K562 (cell line): ENCODE data around the gene CCNY. TPM values are rescaled to one million over a fixed set of nuclear protein-coding genes. Genes with fewer than 3 reads are reported as not detected.

Source experiments
- BACH1 ChIP-seq: fragments of 200-800 bp; sonication (Bioruptor generic); IDR thresholded peaks from 2 replicates; pipeline ENCODE4 v1.6.1; 2016; ENCODE audit warnings: missing genetic modification characterization, missing compliant biosample characterization
- ELF4 ChIP-seq: fragments of 450-650 bp; formaldehyde crosslinking; IDR thresholded peaks from 2 replicates; pipeline ENCODE4 v1.4.0; 2022; ENCODE audit warnings: missing genetic modification characterization
- HEY1 ChIP-seq: fragments of 250-450 bp; sonication (Bioruptor Pico); IDR thresholded peaks from 2 replicates; pipeline ENCODE4 v1.5.0; 2020; ENCODE audit warnings: mild to moderate bottlenecking, moderate library complexity, borderline replicate concordance
- HNRNPLL ChIP-seq: fragments of 200-400 bp; formaldehyde crosslinking; IDR thresholded peaks from 2 replicates; pipeline ENCODE4 v1.6.1; 2017; ENCODE audit warnings: low read length, low read depth, mild to moderate bottlenecking; ENCODE audit not compliant: poor library complexity, severe bottlenecking
- JUN ChIP-seq, 2 experiments: sonication (generic) in 1 of 2; formaldehyde crosslinking in 1 of 2; IDR thresholded peaks; 2 replicates each; pipeline versions ENCODE4 v1.6.1 to v1.8.0; 2012 to 2022; ENCODE audit warnings: borderline replicate concordance in 2 of 2, mild to moderate bottlenecking in 2 of 2, improper control_type of control experiment in 1 of 2, low read depth in 1 of 2, low read length in 1 of 2, missing genetic modification reagents in 1 of 2
- JUNB ChIP-seq: fragments of 450-650 bp; formaldehyde crosslinking; conservative IDR thresholded peaks from 2 replicates; pipeline ENCODE4 v1.4.0; 2020; ENCODE audit warnings: mild to moderate bottlenecking
- KDM1A ChIP-seq, 2 experiments: fragments of 450-650 bp; IDR thresholded peaks; 2 replicates each; pipeline ENCODE4 v1.6.1; 2016; ENCODE audit warnings: mild to moderate bottlenecking in 2 of 2
- SMARCE1 ChIP-seq: fragments of 450-650 bp; IDR thresholded peaks from 2 replicates; pipeline ENCODE4 v1.7.1; 2016; ENCODE audit warnings: mild to moderate bottlenecking
- TSC22D4 ChIP-seq: fragments of 450-650 bp; IDR thresholded peaks from 2 replicates; pipeline ENCODE4 v1.6.1; 2016; ENCODE audit warnings: missing genetic modification characterization, missing biosample characterization, control low read depth
- U2AF1 ChIP-seq: fragments of 200-400 bp; formaldehyde crosslinking; optimal IDR thresholded peaks from 2 replicates; pipeline ENCODE3; 2017; ENCODE audit warnings: mild to moderate bottlenecking, low read depth, low read length, moderate library complexity
- ZNF224 ChIP-seq: sonication (generic); formaldehyde crosslinking; IDR thresholded peaks from 2 replicates; pipeline ENCODE4 v1.8.0; 2022; ENCODE audit warnings: mild to moderate bottlenecking, missing genetic modification reagents
- ZNF408 ChIP-seq: fragments of 250-450 bp; sonication (Bioruptor Pico); IDR thresholded peaks from 2 replicates; pipeline ENCODE4 v1.4.0; 2020; ENCODE audit warnings: low read depth, mild to moderate bottlenecking, moderate library complexity
- ZNF79 ChIP-seq: fragments of 250-450 bp; sonication (Bioruptor Pico); IDR thresholded peaks from 2 replicates; pipeline ENCODE4 v1.4.0; 2020; ENCODE audit warnings: low read depth, mild to moderate bottlenecking, moderate library complexity
- polyA plus RNA-seq, 8 experiments: library from polyadenylated mRNA; depleted of rRNA in 4 of 8; stranded (reverse) in 5 of 8; unstranded in 3 of 8; fragments of >200 nt; fragmentation: Nextera tagmentation in 2 of 8; fragmentation: Illumina TruSeq in 1 of 8; extraction: Ambion mirVana in 2 of 8; extraction: Trizol in 1 of 8; gene quantifications; 2 replicates each; pipeline versions ENCODE4 v1.2.1 to v1.2.3, GENCODE V29; 2011 to 2014; ENCODE audit warnings: inconsistent platforms in 1 of 8, missing spikeins in 1 of 8
- total RNA-seq, 7 experiments: library from RNA; depleted of rRNA in 6 of 7; stranded (reverse); fragments of >200 nt in 6 of 7; fragmentation: Illumina TruSeq in 2 of 7; extraction: Trizol in 2 of 7; gene quantifications; 2 replicates each; pipeline versions ENCODE4 v1.2.1 to v1.2.3, GENCODE V29; 2011 to 2021; ENCODE audit warnings: low replicate concordance in 1 of 7
- TF ChIP-seq, protein P1 (sequence below), 2 experiments: IDR thresholded peaks; 2 replicates each; pipeline ENCODE4 v1.6.1; 2012; ENCODE audit warnings: improper control_type of control experiment in 2 of 2, low read depth in 2 of 2, low read length in 2 of 2, borderline replicate concordance in 1 of 2
- TF ChIP-seq, protein P2 (sequence below): fragments of 250-450 bp; sonication (Bioruptor Pico); IDR thresholded peaks from 2 replicates; pipeline ENCODE4 v1.5.0; 2021
- TF ChIP-seq, protein P3 (sequence below): fragments of 450-650 bp; IDR thresholded peaks from 2 replicates; pipeline ENCODE4 v1.6.1; 2016; ENCODE audit warnings: antibody characterized with exemption
- TF ChIP-seq, protein P4 (sequence below): sonication (generic); formaldehyde crosslinking; IDR thresholded peaks from 2 replicates; pipeline ENCODE4 v1.8.0; 2022; ENCODE audit warnings: missing genetic modification reagents, mild to moderate bottlenecking, borderline replicate concordance

The CCNY gene
- total and polyA plus RNA-seq, 9 of the 15 experiments (the other 6 are each of a cell fraction or from before 2014, with no cell fraction given), result 8.4 to 109 (median 38.6) TPM

DNA sequence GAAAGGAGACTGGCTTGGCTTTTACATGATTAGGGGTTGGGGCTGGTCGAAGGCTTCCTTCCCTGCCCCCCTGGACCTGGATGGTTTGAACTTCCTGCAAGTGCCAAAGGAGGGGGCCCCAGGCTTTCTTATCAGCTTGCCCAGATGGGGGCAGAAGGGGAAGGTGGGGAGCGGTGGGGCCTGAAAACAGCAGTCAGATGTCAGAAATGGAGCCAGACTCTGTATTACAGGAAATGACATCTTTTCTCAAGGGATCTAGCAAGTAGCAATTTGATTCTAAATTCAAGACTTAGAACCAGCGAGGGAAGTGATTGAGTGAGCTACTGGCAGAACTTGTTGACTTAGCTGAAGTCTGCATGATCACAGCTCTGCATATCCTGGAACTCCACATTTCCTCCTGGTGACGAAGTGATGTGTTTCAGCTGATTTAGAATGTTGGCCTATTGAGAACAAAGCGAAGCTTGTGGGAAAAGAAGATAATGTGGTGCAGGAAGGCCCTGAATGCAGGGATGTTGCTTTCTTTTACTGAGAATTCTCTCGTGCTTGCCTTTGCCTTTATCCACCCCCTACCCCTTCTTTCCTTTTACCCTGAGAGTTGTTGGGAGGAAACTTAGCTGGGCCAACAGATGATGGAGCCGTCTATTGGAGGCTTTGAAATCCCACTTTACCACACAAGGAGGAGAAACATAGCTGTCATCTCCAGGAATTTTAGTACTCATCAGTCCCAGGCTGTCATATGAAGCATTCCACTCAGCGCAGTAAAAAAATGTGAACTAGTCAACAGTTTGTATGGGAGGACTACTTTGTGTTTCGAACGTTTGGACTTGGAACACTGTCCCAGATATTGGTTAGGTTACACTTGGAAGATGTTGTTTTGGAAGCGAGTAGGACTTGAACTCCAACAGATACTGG lies 43.2 kb downstream of the CCNY start (continued):
- TF ChIP-seq, protein P1, sequence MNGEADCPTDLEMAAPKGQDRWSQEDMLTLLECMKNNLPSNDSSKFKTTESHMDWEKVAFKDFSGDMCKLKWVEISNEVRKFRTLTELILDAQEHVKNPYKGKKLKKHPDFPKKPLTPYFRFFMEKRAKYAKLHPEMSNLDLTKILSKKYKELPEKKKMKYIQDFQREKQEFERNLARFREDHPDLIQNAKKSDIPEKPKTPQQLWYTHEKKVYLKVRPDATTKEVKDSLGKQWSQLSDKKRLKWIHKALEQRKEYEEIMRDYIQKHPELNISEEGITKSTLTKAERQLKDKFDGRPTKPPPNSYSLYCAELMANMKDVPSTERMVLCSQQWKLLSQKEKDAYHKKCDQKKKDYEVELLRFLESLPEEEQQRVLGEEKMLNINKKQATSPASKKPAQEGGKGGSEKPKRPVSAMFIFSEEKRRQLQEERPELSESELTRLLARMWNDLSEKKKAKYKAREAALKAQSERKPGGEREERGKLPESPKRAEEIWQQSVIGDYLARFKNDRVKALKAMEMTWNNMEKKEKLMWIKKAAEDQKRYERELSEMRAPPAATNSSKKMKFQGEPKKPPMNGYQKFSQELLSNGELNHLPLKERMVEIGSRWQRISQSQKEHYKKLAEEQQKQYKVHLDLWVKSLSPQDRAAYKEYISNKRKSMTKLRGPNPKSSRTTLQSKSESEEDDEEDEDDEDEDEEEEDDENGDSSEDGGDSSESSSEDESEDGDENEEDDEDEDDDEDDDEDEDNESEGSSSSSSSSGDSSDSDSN (IDR thresholded peaks at IDR 0.05; ENCODE audit: borderline replicate concordance in 1 of 2, low read depth in 2 of 2, low read length in 2 of 2), result no peak
- TF ChIP-seq, protein P2, sequence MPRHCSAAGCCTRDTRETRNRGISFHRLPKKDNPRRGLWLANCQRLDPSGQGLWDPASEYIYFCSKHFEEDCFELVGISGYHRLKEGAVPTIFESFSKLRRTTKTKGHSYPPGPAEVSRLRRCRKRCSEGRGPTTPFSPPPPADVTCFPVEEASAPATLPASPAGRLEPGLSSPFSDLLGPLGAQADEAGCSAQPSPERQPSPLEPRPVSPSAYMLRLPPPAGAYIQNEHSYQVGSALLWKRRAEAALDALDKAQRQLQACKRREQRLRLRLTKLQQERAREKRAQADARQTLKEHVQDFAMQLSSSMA (CRISPR knock-in tag), result no peak
- TF ChIP-seq HEY1 (CRISPR knock-in tag) (no peak), JUNB (CRISPR knock-in tag) (no peak), ZNF79 (CRISPR knock-in tag) (no peak), ZNF224 (no peak), ZNF408 (CRISPR knock-in tag) (no peak), BACH1 (tag) (peak; percentile 67; the same call in 1 of the 2 replicates), TSC22D4 (no peak), SMARCE1 (peak; percentile 67; the same call in 1 of the 2 replicates), ELF4 (CRISPR knock-in tag) (no peak), HNRNPLL (no peak), JUN (IDR thresholded peaks at IDR 0.05; ENCODE audit: borderline replicate concordance, low read depth, low read length) (0 out of 2 replicates have a peak, but pooled peaks have one; percentile 37), JUN (CRISPR knock-in tag; IDR thresholded peaks at IDR 0.05; ENCODE audit: borderline replicate concordance) (no peak), U2AF1 (no peak), KDM1A (IDR thresholded peaks at IDR 0.05) (peak; percentile 81 to 82)
- TF ChIP-seq, protein P3, sequence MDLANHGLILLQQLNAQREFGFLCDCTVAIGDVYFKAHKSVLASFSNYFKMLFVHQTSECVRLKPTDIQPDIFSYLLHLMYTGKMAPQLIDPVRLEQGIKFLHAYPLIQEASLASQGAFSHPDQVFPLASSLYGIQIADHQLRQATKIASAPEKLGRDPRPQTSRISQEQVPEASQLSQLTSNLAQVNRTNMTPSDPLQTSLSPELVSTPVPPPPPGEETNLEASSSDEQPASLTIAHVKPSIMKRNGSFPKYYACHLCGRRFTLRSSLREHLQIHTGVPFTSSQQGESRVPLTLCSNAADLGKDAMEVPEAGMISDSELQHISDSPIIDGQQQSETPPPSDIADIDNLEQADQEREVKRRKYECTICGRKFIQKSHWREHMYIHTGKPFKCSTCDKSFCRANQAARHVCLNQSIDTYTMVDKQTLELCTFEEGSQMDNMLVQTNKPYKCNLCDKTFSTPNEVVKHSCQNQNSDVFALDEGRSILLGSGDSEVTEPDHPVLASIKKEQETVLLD, result peak; percentile 19; the same call in 1 of the 2 replicates
- TF ChIP-seq, protein P4, sequence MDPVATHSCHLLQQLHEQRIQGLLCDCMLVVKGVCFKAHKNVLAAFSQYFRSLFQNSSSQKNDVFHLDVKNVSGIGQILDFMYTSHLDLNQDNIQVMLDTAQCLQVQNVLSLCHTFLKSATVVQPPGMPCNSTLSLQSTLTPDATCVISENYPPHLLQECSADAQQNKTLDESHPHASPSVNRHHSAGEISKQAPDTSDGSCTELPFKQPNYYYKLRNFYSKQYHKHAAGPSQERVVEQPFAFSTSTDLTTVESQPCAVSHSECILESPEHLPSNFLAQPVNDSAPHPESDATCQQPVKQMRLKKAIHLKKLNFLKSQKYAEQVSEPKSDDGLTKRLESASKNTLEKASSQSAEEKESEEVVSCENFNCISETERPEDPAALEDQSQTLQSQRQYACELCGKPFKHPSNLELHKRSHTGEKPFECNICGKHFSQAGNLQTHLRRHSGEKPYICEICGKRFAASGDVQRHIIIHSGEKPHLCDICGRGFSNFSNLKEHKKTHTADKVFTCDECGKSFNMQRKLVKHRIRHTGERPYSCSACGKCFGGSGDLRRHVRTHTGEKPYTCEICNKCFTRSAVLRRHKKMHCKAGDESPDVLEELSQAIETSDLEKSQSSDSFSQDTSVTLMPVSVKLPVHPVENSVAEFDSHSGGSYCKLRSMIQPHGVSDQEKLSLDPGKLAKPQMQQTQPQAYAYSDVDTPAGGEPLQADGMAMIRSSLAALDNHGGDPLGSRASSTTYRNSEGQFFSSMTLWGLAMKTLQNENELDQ (CRISPR knock-in tag), result no peak
